A673 (cell line): ENCODE results near the gene RBM19. TPM values are rescaled to one million over a fixed set of nuclear protein-coding genes. Genes with fewer than 3 reads are reported as not detected.

Experiments used
- BruUV-seq: library from RNA; stranded (reverse); fragments of 400-500 nt; replicated peaks from 2 replicates; lab custom pipeline; 2021; lab: Mats Ljungman, UMichigan
- CTCF ChIA-PET: fragments of 300-600 bp; sonication (Branson Sonifier 250); formaldehyde crosslinking; loops from one replicate; lab custom pipeline; 2022; ENCODE audit warnings: antibody characterized with exemption; lab: Charles Lee
- POLR2A ChIA-PET: fragments of 300-600 bp; sonication (Branson Sonifier 250); formaldehyde crosslinking; loops from one replicate; lab custom pipeline; 2022; ENCODE audit warnings: antibody characterized with exemption; ENCODE audit not compliant: low non-redundant PET; lab: Charles Lee
- DNase-seq: peaks from one replicate; pipeline ENCODE4 v3.0.0-alpha.2; 2015; ENCODE audit warnings: low spot score
- H3K27ac ChIP-seq: fragments of 200-600 bp; sonication (generic); 2 replicates; pipeline ENCODE4 v1.5.1; 2016; ENCODE audit warnings: mixed run types, low read depth, mild to moderate bottlenecking, mixed read lengths, antibody characterized with exemption, low read length; ENCODE audit not compliant: poor library complexity, severe bottlenecking
- H3K27me3 ChIP-seq: fragments of 200-600 bp; sonication (generic); replicated peaks from 2 replicates; pipeline ENCODE4 v1.6.1; 2017; ENCODE audit warnings: mixed run types, low read depth, mild to moderate bottlenecking, mixed read lengths, antibody characterized with exemption, low read length; ENCODE audit not compliant: insufficient read depth, poor library complexity
- H3K36me3 ChIP-seq: fragments of 200-600 bp; sonication (generic); 2 replicates; pipeline ENCODE4 v1.6.1; 2016; ENCODE audit warnings: mixed run types, mild to moderate bottlenecking, mixed read lengths, antibody characterized with exemption, low read length; ENCODE audit not compliant: insufficient read depth, poor library complexity, severe bottlenecking
- H3K4me1 ChIP-seq: fragments of 200-600 bp; sonication (generic); 2 replicates; pipeline ENCODE4 v1.6.1; 2017; ENCODE audit warnings: mixed run types, mild to moderate bottlenecking, mixed read lengths, antibody characterized with exemption, low read length; ENCODE audit not compliant: insufficient read depth, poor library complexity, severe bottlenecking
- H3K4me3 ChIP-seq: fragments of 200-600 bp; sonication (generic); 2 replicates; pipeline ENCODE4 v1.5.1; 2016; ENCODE audit warnings: low read depth, mixed run types, mild to moderate bottlenecking, mixed read lengths, low read length; ENCODE audit not compliant: poor library complexity, severe bottlenecking
- H3K9me3 ChIP-seq: fragments of 200-600 bp; sonication (generic); 2 replicates; pipeline ENCODE4 v1.6.1; 2016; ENCODE audit warnings: mixed run types, low read depth, mild to moderate bottlenecking, mixed read lengths, antibody characterized with exemption, low read length; ENCODE audit not compliant: poor library complexity, severe bottlenecking
- EZH2 ChIP-seq: fragments of 200-600 bp; sonication (generic); IDR thresholded peaks from 2 replicates; pipeline ENCODE4 v1.6.1; 2017; ENCODE audit warnings: borderline replicate concordance, low read depth, mild to moderate bottlenecking, mixed read lengths, antibody characterized with exemption, low read length; ENCODE audit not compliant: poor library complexity, severe bottlenecking
- intact Hi-C: fragments of 100-400 bp; cut with micrococcal nuclease; formaldehyde crosslinking; loops from one replicate; pipeline ENCODE4 v1.10.0; 2022; ENCODE audit not compliant: unreplicated experiment
- total RNA-seq: library from RNA; stranded (reverse); gene quantifications from 2 replicates; pipeline ENCODE4 v1.2.3, GENCODE V29; 2021
- TF ChIP-seq, protein P1 (sequence below): fragments of 300-800, 200-600 bp; sonication (generic); conservative IDR thresholded peaks from 2 replicates; pipeline ENCODE4 v1.5.1; 2017; ENCODE audit warnings: low read depth, mild to moderate bottlenecking, antibody characterized with exemption, low read length, moderate library complexity, mixed read lengths

Gene RBM19
- total RNA-seq, 1 experiment from 2014 or later = 47.1 TPM

DNA sequence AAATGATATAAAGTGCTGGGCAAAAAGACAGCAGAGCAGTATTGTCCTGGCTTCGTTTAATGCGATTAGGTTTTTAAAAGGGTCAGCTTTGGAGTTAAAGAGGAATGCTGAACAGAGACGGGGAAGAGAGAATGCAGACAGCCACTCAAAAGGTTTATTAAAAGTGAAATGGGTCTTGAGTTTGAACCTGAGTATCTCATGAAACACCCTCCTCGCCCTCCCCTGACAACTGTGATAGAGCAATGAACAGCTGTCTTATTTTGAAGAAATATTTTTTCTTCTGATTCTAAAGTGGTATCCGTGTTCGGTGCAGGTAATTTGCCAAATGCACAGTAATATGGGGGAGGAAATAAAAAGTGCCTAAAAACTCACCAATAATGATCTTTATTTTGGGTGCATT lies 73.6 kb downstream of the RBM19 start:
- H3K36me3 ChIP-seq = no peaks in the 10 kb centered on the region
- no peak overlapping the region for H3K27ac ChIP-seq
- BruUV-seq = no TSS peak
- ChIA-PET POLR2A (no interaction called here), CTCF (no interaction called here)
- intact Hi-C loops = no loop called here
- no peaks in the 10 kb centered on the region for H3K27me3 ChIP-seq
- no peaks in the 10 kb centered on the region for H3K4me1 ChIP-seq
- H3K4me3 ChIP-seq = no peak overlapping the region
- H3K9me3 ChIP-seq = no peaks in the 10 kb centered on the region
- no peak for DNase-seq
- TF ChIP-seq EZH2 = no peak
- TF ChIP-seq, protein P1, sequence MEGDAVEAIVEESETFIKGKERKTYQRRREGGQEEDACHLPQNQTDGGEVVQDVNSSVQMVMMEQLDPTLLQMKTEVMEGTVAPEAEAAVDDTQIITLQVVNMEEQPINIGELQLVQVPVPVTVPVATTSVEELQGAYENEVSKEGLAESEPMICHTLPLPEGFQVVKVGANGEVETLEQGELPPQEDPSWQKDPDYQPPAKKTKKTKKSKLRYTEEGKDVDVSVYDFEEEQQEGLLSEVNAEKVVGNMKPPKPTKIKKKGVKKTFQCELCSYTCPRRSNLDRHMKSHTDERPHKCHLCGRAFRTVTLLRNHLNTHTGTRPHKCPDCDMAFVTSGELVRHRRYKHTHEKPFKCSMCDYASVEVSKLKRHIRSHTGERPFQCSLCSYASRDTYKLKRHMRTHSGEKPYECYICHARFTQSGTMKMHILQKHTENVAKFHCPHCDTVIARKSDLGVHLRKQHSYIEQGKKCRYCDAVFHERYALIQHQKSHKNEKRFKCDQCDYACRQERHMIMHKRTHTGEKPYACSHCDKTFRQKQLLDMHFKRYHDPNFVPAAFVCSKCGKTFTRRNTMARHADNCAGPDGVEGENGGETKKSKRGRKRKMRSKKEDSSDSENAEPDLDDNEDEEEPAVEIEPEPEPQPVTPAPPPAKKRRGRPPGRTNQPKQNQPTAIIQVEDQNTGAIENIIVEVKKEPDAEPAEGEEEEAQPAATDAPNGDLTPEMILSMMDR = no peak

DNA sequence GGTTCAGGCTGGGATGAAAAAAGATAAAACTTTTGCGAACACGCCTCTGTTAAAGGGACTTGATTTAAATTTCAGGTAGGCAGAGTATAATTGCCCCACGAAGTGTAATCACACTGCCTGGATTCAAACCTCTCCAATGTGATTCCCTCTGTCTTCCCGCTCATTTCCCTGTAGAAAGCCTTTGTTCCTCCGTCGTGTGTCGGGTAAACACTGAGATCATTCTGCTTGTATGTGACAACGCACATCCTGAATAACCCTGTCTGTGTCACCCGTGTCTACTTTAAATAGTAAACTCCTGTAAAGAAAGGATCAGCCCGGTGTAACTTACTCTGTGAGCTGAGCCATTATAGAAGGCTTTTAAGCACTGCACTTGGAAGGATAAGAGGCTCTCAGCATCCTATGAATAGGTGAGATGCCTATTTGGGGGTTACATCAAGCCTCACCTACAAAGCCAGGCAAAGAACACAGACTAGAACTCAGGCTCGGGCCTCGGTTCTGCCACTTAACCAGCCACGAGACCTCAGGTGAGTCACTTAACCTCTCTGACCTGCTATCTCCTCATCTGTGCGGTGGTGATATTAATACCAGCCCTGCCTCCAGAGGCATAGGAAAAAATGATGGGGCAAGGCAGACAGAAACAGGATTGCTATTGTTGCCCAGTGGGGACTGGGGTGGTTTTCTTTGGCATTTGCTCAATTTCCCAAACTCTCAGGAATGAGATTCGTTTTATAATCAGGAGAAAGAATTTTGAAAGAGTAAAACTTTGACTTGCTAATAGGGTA lies 74.2 kb downstream of the RBM19 start:
- Histone ChIP-seq H3K27me3 (no peaks in the 10 kb centered on the region), H3K4me1 (no peaks in the 10 kb centered on the region), H3K9me3 (no peaks in the 10 kb centered on the region), H3K27ac (no peak overlapping the region), H3K36me3 (no peaks in the 10 kb centered on the region), H3K4me3 (no peak overlapping the region)
- POLR2A ChIA-PET = no interaction called here
- TF ChIP-seq, protein P1 = no peak
- TF ChIP-seq EZH2 = no peak
- CTCF ChIA-PET = no interaction called here
- DNase-seq = no peak
- intact Hi-C loops = no loop called here
- no TSS peak for BruUV-seq

DNA sequence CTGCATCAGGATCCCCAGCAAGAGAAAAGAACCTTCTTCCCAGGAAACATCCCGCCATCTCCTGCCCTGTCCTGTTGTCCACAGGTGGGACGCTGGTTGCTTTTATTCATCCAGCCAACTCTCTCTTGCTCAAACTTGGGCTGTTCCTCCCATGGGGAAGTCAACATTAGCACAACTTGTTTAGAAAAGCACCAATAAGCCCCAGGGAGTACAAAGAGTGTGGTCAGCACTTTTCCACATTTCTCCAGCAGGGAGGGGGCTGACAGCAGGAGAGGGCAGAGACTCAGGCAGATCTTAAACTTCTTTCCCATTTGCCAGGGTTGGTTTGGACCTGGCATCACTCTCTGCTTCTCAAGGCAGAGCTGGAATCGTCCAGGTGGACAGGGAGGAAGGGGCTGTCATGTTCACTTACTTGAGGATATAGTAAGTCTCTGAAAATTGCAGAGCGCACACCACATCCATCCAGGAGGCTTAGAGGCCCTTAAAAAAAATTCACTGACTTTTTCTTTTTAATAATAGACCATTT lies 74.9 kb downstream of the RBM19 start:
- intact Hi-C loops = no loop called here
- Histone ChIP-seq H3K4me1 (no peaks in the 10 kb centered on the region), H3K27me3 (no peaks in the 10 kb centered on the region), H3K9me3 (no peaks in the 10 kb centered on the region), H3K36me3 (no peaks in the 10 kb centered on the region), H3K27ac (no peak overlapping the region), H3K4me3 (no peak overlapping the region)
- BruUV-seq = no TSS peak
- POLR2A ChIA-PET = no interaction called here
- CTCF ChIA-PET = no interaction called here
- TF ChIP-seq, protein P1 = no peak
- TF ChIP-seq EZH2 = no peak
- no peak for DNase-seq
